OCI-LY7 (cell line): ENCODE measurements around the gene ST6GALNAC6. TPM values are rescaled to one million over a fixed set of nuclear protein-coding genes. Genes with fewer than 3 reads are reported as not detected.
A peak's percentile ranks its signal among the peaks of the same experiment; 100 is the strongest.

ENCODE experiments used
- BruUV-seq: library from RNA; stranded (reverse); fragments of 400-500 nt; replicated peaks from 2 replicates; lab custom pipeline; 2021; lab: Mats Ljungman, UMichigan
- CTCF ChIA-PET: fragments of 300-600 bp; sonication (Branson Sonifier 250); formaldehyde crosslinking; loops from one replicate; lab custom pipeline; 2022; ENCODE audit warnings: antibody characterized with exemption; ENCODE audit not compliant: unreplicated experiment; lab: Charles Lee
- POLR2A ChIA-PET: fragments of 300-600 bp; sonication (Branson Sonifier 250); formaldehyde crosslinking; loops from one replicate; lab custom pipeline; 2022; ENCODE audit warnings: antibody characterized with exemption; lab: Charles Lee
- DNase-seq: peaks from one replicate; pipeline ENCODE4 v3.0.0-alpha.2; 2015; ENCODE audit warnings: low spot score
- H2AFZ ChIP-seq: fragments of 200-600 bp; sonication (generic), shearing (Covaris generic); 2 replicates; pipeline ENCODE4 v1.6.1; 2014; ENCODE audit warnings: mild to moderate bottlenecking, antibody characterized with exemption, low read length, moderate library complexity
- H3K27ac ChIP-seq: fragments of 200-600 bp; sonication (generic); 2 replicates; pipeline ENCODE4 v1.5.1; 2014; ENCODE audit warnings: mixed run types, low read depth, mild to moderate bottlenecking, moderate library complexity, low read length, inconsistent platforms; ENCODE audit not compliant: poor library complexity, severe bottlenecking
- H3K36me3 ChIP-seq: fragments of 200-600 bp; sonication (generic); 2 replicates; pipeline ENCODE4 v1.6.1; 2014; ENCODE audit warnings: mild to moderate bottlenecking, antibody characterized with exemption, low read length, moderate library complexity, mixed read lengths; ENCODE audit not compliant: insufficient read depth
- H3K4me1 ChIP-seq: fragments of 200-600 bp; sonication (generic); 2 replicates; pipeline ENCODE4 v1.5.1; 2014; ENCODE audit warnings: mild to moderate bottlenecking, low read length; ENCODE audit not compliant: insufficient read depth, poor library complexity, severe bottlenecking
- H3K4me2 ChIP-seq: fragments of 200-600 bp; sonication (generic); 2 replicates; pipeline ENCODE4 v1.6.1; 2014; ENCODE audit warnings: mild to moderate bottlenecking, low read length
- H3K4me3 ChIP-seq: fragments of 200-600 bp; sonication (generic); 2 replicates; pipeline ENCODE4 v1.5.1; 2014; ENCODE audit warnings: mild to moderate bottlenecking, low read depth, low read length; ENCODE audit not compliant: poor library complexity, severe bottlenecking
- H3K79me2 ChIP-seq: fragments of 200-600 bp; sonication (generic); 2 replicates; pipeline ENCODE4 v1.6.1; 2016; ENCODE audit warnings: low read depth, mild to moderate bottlenecking, low read length, moderate library complexity, mixed read lengths; ENCODE audit not compliant: insufficient read depth
- H3K9me2 ChIP-seq: fragments of 200-600 bp; sonication (generic); 2 replicates; pipeline ENCODE4 v1.6.1; 2016; ENCODE audit warnings: mild to moderate bottlenecking, low read length, mixed read lengths; ENCODE audit not compliant: insufficient read depth
- H3K9me3 ChIP-seq: fragments of 200-600 bp; sonication (generic); 2 replicates; pipeline ENCODE4 v1.6.1; 2014; ENCODE audit warnings: mild to moderate bottlenecking, mixed run types, low read length, mixed read lengths
- H4K20me1 ChIP-seq: fragments of 200-600 bp; sonication (generic); 2 replicates; pipeline ENCODE4 v1.6.1; 2014; ENCODE audit warnings: mild to moderate bottlenecking, antibody characterized with exemption, low read length, moderate library complexity, mixed read lengths; ENCODE audit not compliant: insufficient read depth
- CTCF ChIP-seq: fragments of 200-600 bp; sonication (generic); conservative IDR thresholded peaks from 2 replicates; pipeline ENCODE4 v1.5.1; 2014; ENCODE audit warnings: mild to moderate bottlenecking, antibody characterized with exemption, low read length, moderate library complexity, mixed read lengths
- EZH2phosphoT487 ChIP-seq: fragments of 200-600 bp; sonication (generic); IDR thresholded peaks from 2 replicates; pipeline ENCODE4 v1.6.1; 2018; ENCODE audit warnings: low read depth, borderline replicate concordance, mild to moderate bottlenecking, mixed run types, antibody characterized with exemption, low read length, moderate library complexity, mixed read lengths
- intact Hi-C: fragments of 100-400 bp; cut with micrococcal nuclease; formaldehyde crosslinking; loops from one replicate; pipeline ENCODE4 v1.10.0; 2022; ENCODE audit not compliant: unreplicated experiment
- total RNA-seq, 2 experiments: library from RNA; depleted of rRNA in 1 of 2; stranded (reverse); fragments of >200 nt in 1 of 2; shearing (Covaris generic) in 1 of 2; gene quantifications; 2 replicates each; pipeline ENCODE4 v1.2.3, GENCODE V29; 2014 to 2022

ST6GALNAC6 gene
- total RNA-seq, 2 experiments from 2014 or later = 43.7 to 51.3 TPM

- Histone ChIP-seq H3K4me3 (peak overlapping the region; percentile 61), H3K27ac (no peak overlapping the region), H3K9me2 (no peaks in the 10 kb centered on the region), H3K36me3 (no peaks in the 10 kb centered on the region), H3K4me1 (peaks cover 41% of the 10 kb centered on the region), H2AFZ (no peak overlapping the region), H3K4me2 (peak overlapping the region; percentile 71), H4K20me1 (no peaks in the 10 kb centered on the region), H3K79me2 (no peaks in the 10 kb centered on the region), H3K9me3 (no peaks in the 10 kb centered on the region)
- ChIA-PET CTCF (interaction anchor here (0.6 kb wide), 1 partner anchor 541 kb away, joined by 6 read pairs; no protein-coding TSS in a partner anchor), POLR2A (interaction anchor here (0.6 kb wide), 1 partner anchor 12 kb away, joined by 5 read pairs; no protein-coding TSS in a partner anchor)
- BruUV-seq = no TSS peak
- no peak for TF ChIP-seq EZH2phosphoT487
- no peak for TF ChIP-seq CTCF
- peak; percentile 72 for DNase-seq
- intact Hi-C loops = loop anchor here (10.0 kb wide), 1 partner anchor 423 kb away; no protein-coding TSS in a partner anchor
Measured at GRCh38 chr9:127927201-127927987, 28.0 kb upstream of the ST6GALNAC6 start.

GRCh38 chr9:127926906-127927200 is 27.4 kb upstream of the ST6GALNAC6 start:
- H3K9me2 ChIP-seq = no peaks in the 10 kb centered on the region
- no peak for TF ChIP-seq EZH2phosphoT487
- TF ChIP-seq CTCF = no peak
- CTCF ChIA-PET = no interaction called here
- no TSS peak for BruUV-seq
- H3K9me3 ChIP-seq = no peaks in the 10 kb centered on the region
- peaks cover 44% of the 10 kb centered on the region for H3K4me1 ChIP-seq
- H3K79me2 ChIP-seq = no peaks in the 10 kb centered on the region
- POLR2A ChIA-PET = no interaction called here
- DNase-seq = no peak
- peak overlapping the region; percentile 71 for H3K4me2 ChIP-seq
- peak overlapping the region; percentile 61 for H3K4me3 ChIP-seq
- intact Hi-C loops = loop anchor here (10.0 kb wide), 1 partner anchor 422 kb away; no protein-coding TSS in a partner anchor
- H3K27ac ChIP-seq = no peak overlapping the region
- H4K20me1 ChIP-seq = no peaks in the 10 kb centered on the region
- H2AFZ ChIP-seq = no peak overlapping the region
- no peaks in the 10 kb centered on the region for H3K36me3 ChIP-seq
